ENCODE results near the gene MYBBP1A.

- TF ChIP-seq CTCF (IDR thresholded peaks at IDR 0.05), result no peak
- TF ChIP-seq EP300 (IDR thresholded peaks at IDR 0.05), result no peak
- TF ChIP-seq POLR2A (IDR thresholded peaks at IDR 0.05), result no peak
Observed at GRCh38 chr17:4523946-4524345, 31.2 kb downstream of the MYBBP1A start.
